SK-N-SH treated with all-trans-retinoic acid at 6 μM for 48 hours (cell line): ENCODE results near the gene SLC2A5.
"Not testable (repeated sequence)": the region's sequence is repeated elsewhere in the genome, so short reads cannot be mapped to it uniquely, and the experiment has no call there.

ENCODE experiments used
- ATAC-seq: fragments of 200-7000 bp; cut with Tn5 transposase; 3 replicates; pipeline ENCODE4 v1.9.1; 2020; ENCODE audit warnings: mild to moderate bottlenecking, moderate library complexity
- ARNTL ChIP-seq: fragments of 450-650 bp; formaldehyde crosslinking; IDR thresholded peaks from 2 replicates; pipeline ENCODE4 v1.5.0; 2020; ENCODE audit warnings: low read depth, mild to moderate bottlenecking, moderate library complexity, borderline replicate concordance
- BACH2 ChIP-seq: fragments of 250-450 bp; sonication (Bioruptor Pico); IDR thresholded peaks from 2 replicates; pipeline ENCODE4 v1.9.0; 2021; ENCODE audit warnings: mild to moderate bottlenecking, borderline replicate concordance
- CSRNP3 ChIP-seq: fragments of 250-450 bp; sonication (Bioruptor Pico); IDR thresholded peaks from 2 replicates; pipeline ENCODE4 v1.5.1; 2021; ENCODE audit warnings: mild to moderate bottlenecking, moderate library complexity
- ESRRG ChIP-seq: fragments of 250-450 bp; sonication (Bioruptor Pico); IDR thresholded peaks from 2 replicates; pipeline ENCODE4 v1.6.1; 2021; ENCODE audit warnings: mild to moderate bottlenecking
- GLIS3 ChIP-seq: fragments of 250-450 bp; sonication (Bioruptor Pico); IDR thresholded peaks from 2 replicates; pipeline ENCODE4 v1.5.0; 2020; ENCODE audit warnings: mild to moderate bottlenecking, moderate library complexity
- ISL1 ChIP-seq: fragments of 250-450 bp; sonication (Bioruptor Pico); IDR thresholded peaks from 2 replicates; pipeline ENCODE4 v2.1.2; 2022; ENCODE audit warnings: mild to moderate bottlenecking, moderate library complexity
- OSR1 ChIP-seq: fragments of 250-450 bp; sonication (Bioruptor Pico); IDR thresholded peaks from 2 replicates; pipeline ENCODE4 v1.8.0; 2022; ENCODE audit warnings: moderate library complexity, mild to moderate bottlenecking, inconsistent platforms
- POU6F1 ChIP-seq: fragments of 250-450 bp; sonication (Bioruptor Pico); IDR thresholded peaks from 2 replicates; pipeline ENCODE4 v1.8.0; 2021; ENCODE audit warnings: low read depth, mild to moderate bottlenecking, moderate library complexity, borderline replicate concordance
- RARB ChIP-seq: fragments of 250-450 bp; sonication (Bioruptor Pico); IDR thresholded peaks from 2 replicates; pipeline ENCODE4 v1.8.0; 2021; ENCODE audit warnings: mild to moderate bottlenecking, moderate library complexity
- SNAI2 ChIP-seq: fragments of 250-450 bp; sonication (Bioruptor Pico); IDR thresholded peaks from 2 replicates; pipeline ENCODE4 v1.5.0; 2020; ENCODE audit warnings: mild to moderate bottlenecking, moderate library complexity
- TCF4 ChIP-seq: fragments of 250-450 bp; sonication (Bioruptor Pico); IDR thresholded peaks from 2 replicates; pipeline ENCODE4 v1.8.0; 2021; ENCODE audit warnings: mild to moderate bottlenecking, moderate library complexity, borderline replicate concordance
- TOX ChIP-seq: fragments of 250-450 bp; sonication (Bioruptor Pico); IDR thresholded peaks from 2 replicates; pipeline ENCODE4 v1.8.0; 2021; ENCODE audit warnings: mild to moderate bottlenecking, moderate library complexity, borderline replicate concordance
- TSHZ2 ChIP-seq: fragments of 250-450 bp; sonication (Bioruptor Pico); IDR thresholded peaks from 2 replicates; pipeline ENCODE4 v1.5.0; 2020; ENCODE audit warnings: mild to moderate bottlenecking, moderate library complexity
- ZC3H10 ChIP-seq: fragments of 250-450 bp; sonication (Bioruptor Pico); IDR thresholded peaks from 2 replicates; pipeline ENCODE4 v1.5.1; 2021; ENCODE audit warnings: mild to moderate bottlenecking, moderate library complexity
- ZFP30 ChIP-seq: fragments of 450-650 bp; formaldehyde crosslinking; IDR thresholded peaks from 2 replicates; pipeline ENCODE4 v1.5.0; 2022; ENCODE audit warnings: mild to moderate bottlenecking, moderate library complexity
- ZNF565 ChIP-seq: fragments of 450-650 bp; formaldehyde crosslinking; conservative IDR thresholded peaks from 2 replicates; pipeline ENCODE4 v1.5.0; 2020; ENCODE audit warnings: low read depth, mild to moderate bottlenecking, moderate library complexity
- ZNF70 ChIP-seq: fragments of 450-650 bp; formaldehyde crosslinking; IDR thresholded peaks from 2 replicates; pipeline ENCODE4 v1.5.0; 2020; ENCODE audit warnings: mild to moderate bottlenecking, moderate library complexity
- ZNF8 ChIP-seq: fragments of 450-650 bp; formaldehyde crosslinking; IDR thresholded peaks from 2 replicates; pipeline ENCODE4 v1.5.0; 2020; ENCODE audit warnings: mild to moderate bottlenecking, moderate library complexity

The SLC2A5 gene

GRCh38 chr1:9004031-9004699 lies 65.3 kb downstream of the SLC2A5 start:
- TF ChIP-seq GLIS3 (CRISPR knock-in tag): no peak
- no peak for ATAC-seq

GRCh38 chr1:9002215-9002560 lies 67.2 kb downstream of the SLC2A5 start:
- not testable (repeated sequence) for ATAC-seq

- not testable (repeated sequence) for ATAC-seq
Observed at GRCh38 chr1:9001534-9002214, 67.8 kb downstream of the SLC2A5 start.

GRCh38 chr1:8993962-8994675 lies 75.3 kb downstream of the SLC2A5 start:
- not testable (repeated sequence) for ATAC-seq

- TF ChIP-seq RARB (CRISPR knock-in tag) (no peak), ARNTL (CRISPR knock-in tag) (no peak), ISL1 (CRISPR knock-in tag) (no peak)
- TF ChIP-seq, all 23 proteins: peak for 0
- ATAC-seq: no peak
Observed at GRCh38 chr1:8992936-8993687, 76.3 kb downstream of the SLC2A5 start.

- TF ChIP-seq RARB (CRISPR knock-in tag) (no peak), BACH2 (no peak), TSHZ2 (CRISPR knock-in tag) (no peak), POU6F1 (CRISPR knock-in tag) (no peak), OSR1 (CRISPR knock-in tag) (no peak), ESRRG (no peak), TOX (CRISPR knock-in tag) (no peak), SNAI2 (CRISPR knock-in tag) (no peak)
- ATAC-seq: no peak
Observed at GRCh38 chr1:8989821-8990220, 79.6 kb downstream of the SLC2A5 start.

GRCh38 chr1:8989061-8989460 lies 80.4 kb downstream of the SLC2A5 start:
- no peak for ATAC-seq
- TF ChIP-seq ISL1 (CRISPR knock-in tag) (no peak), ZNF70 (CRISPR knock-in tag) (no peak), ZFP30 (no peak), TCF4 (CRISPR knock-in tag) (no peak), TSHZ2 (CRISPR knock-in tag) (no peak), SNAI2 (CRISPR knock-in tag) (no peak), CSRNP3 (CRISPR knock-in tag) (no peak), ZNF565 (CRISPR knock-in tag) (no peak), ZNF8 (no peak), ESRRG (no peak), OSR1 (CRISPR knock-in tag) (no peak), TOX (CRISPR knock-in tag) (no peak), ZC3H10 (CRISPR knock-in tag) (no peak)
